ENCODE results near the gene DLEU7.

DNA sequence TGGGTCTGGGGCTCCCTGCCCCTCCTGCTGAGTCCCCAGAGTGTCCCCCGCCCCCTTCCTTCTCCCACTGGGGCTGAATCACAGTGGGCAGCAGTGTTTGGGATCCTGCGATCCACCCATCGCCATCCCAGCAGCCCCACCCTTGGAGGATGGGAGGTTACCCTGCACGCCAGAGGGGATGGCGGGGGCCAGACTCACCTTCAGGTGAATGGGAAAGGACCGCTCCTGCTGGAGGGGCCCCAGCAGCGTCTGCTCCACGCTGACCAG is 569 bp downstream of the DLEU7 start:
- TF ChIP-seq, protein P1, sequence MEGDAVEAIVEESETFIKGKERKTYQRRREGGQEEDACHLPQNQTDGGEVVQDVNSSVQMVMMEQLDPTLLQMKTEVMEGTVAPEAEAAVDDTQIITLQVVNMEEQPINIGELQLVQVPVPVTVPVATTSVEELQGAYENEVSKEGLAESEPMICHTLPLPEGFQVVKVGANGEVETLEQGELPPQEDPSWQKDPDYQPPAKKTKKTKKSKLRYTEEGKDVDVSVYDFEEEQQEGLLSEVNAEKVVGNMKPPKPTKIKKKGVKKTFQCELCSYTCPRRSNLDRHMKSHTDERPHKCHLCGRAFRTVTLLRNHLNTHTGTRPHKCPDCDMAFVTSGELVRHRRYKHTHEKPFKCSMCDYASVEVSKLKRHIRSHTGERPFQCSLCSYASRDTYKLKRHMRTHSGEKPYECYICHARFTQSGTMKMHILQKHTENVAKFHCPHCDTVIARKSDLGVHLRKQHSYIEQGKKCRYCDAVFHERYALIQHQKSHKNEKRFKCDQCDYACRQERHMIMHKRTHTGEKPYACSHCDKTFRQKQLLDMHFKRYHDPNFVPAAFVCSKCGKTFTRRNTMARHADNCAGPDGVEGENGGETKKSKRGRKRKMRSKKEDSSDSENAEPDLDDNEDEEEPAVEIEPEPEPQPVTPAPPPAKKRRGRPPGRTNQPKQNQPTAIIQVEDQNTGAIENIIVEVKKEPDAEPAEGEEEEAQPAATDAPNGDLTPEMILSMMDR (IDR thresholded peaks at IDR 0.05 in 4 of 5, conservative IDR thresholded peaks at IDR 0.05 in 1 of 5) = no peak
- TF ChIP-seq POLR2A (IDR thresholded peaks at IDR 0.05) = no peak
